ENCODE measurements around the gene GPAT2.
"Not testable (repeated sequence)": the region's sequence is repeated elsewhere in the genome, so short reads cannot be mapped to it uniquely, and the experiment has no call there.

DNA sequence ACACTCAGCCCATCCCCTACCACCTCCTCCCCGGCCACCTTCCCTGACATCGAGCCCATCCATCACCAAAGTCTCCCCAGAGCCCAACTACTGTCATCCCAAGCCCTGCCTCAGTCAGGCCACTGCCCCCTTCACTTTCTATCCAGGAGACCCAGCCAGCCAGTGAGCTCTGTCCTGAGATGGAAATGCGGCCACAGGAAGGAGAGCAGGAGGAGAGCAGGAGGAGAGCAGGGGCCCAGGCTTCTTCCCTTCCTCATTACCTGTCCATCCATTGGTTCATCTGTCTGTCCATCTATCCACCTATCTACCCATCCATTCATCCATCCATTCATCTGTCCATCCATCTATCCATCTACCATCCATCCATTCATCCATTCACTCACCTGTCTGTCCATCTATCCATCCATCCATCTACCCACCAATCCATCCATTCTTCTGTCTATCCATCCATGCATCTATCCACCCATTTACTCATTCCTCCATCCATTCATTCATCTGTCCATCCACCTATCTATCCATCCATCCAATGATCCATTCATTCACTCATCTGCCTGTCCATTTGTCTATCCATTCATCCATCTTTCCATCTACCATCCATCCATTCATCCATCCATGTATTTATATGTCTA lies 29.4 kb upstream of the GPAT2 start:
- TF ChIP-seq CTCF, POLR2A (IDR thresholded peaks at IDR 0.05): not testable (repeated sequence)
